Breast epithelium (tissue), 3 donors: Measurements from ENCODE around the gene NAV2.

ENCODE experiments used
- CTCF ChIP-seq, 3 donors: fragments of 450-650 bp; IDR thresholded peaks; one replicate each; pipeline ENCODE4 v1.5.1; 2016 to 2017; ENCODE audit warnings: antibody characterized with exemption in 3 of 3, mild to moderate bottlenecking in 3 of 3, moderate library complexity in 3 of 3
- POLR2A ChIP-seq: fragments of 450-650 bp; IDR thresholded peaks from one replicate; pipeline ENCODE4 v1.6.1; 2016; ENCODE audit warnings: antibody characterized with exemption, mild to moderate bottlenecking, moderate library complexity
- POLR2AphosphoS5 ChIP-seq, 3 donors: sonication (generic); formaldehyde crosslinking; IDR thresholded peaks; one replicate each; pipeline ENCODE4 v1.6.1; 2017; ENCODE audit warnings: antibody characterized with exemption in 3 of 3

- TF ChIP-seq POLR2A (no peak), CTCF (IDR thresholded peaks at IDR 0.05) (no peak), POLR2AphosphoS5 (IDR thresholded peaks at IDR 0.05) (no peak)
Measured at GRCh38 chr11:20087118-20087521, 374.5 kb downstream of the NAV2 start.
